ENCODE results near the gene RWDD3.
A peak's percentile ranks its signal among the peaks of the same experiment; 100 is the strongest.

RWDD3 gene

DNA sequence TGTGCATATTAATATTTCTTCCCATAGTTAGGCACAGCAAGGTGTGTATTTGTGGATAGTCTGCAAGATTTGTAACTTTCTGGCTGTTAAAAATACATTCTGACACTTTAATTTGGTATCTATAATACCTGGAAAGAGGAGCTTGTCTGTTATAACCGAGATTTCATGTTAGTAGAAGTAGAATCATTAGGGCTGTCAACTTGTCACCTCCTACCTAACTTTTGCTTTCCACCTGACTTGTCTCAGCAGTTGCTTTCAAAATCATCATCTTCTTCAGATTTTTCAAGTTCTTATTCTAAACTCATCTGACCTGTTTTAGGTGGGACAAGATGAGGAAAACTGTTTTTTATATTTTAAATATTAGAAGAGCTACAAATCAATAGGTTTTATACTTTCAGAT lies 11.0 kb downstream of the RWDD3 start:
- no peaks in the 10 kb centered on the region for H3K4me1 ChIP-seq (ENCODE audit: control insufficient read depth, insufficient read depth, low read length)
- peaks cover 2% of the 10 kb centered on the region; the same call in 1 of the 2 replicates for H3K9me3 ChIP-seq (ENCODE audit: control insufficient read depth, insufficient read depth, low read depth, low read length)
- ChIA-PET CTCF (interaction anchor here (0.6 to 1.5 kb wide), 4 partner anchors 11 to 128 kb away, joined by 3 to 5 read pairs (median 4); partner anchors contain the start of genes RWDD3 and TLCD4), POLR2A (interaction anchor here (1.5 kb wide), 1 partner anchor 11 kb away, joined by 4 read pairs; the partner anchor contains the start of gene RWDD3)
- H3K4me3 ChIP-seq (ENCODE audit: low read depth, low read length) = no peak overlapping the region
- no peak for TF ChIP-seq ZNF677 (tag by site-specific recombination; IDR thresholded peaks at IDR 0.05)
- no peak for TF ChIP-seq ZNF560 (tag by site-specific recombination; IDR thresholded peaks at IDR 0.05; ENCODE audit: borderline replicate concordance)
- no peak for TF ChIP-seq ZNF658 (tag by site-specific recombination; IDR thresholded peaks at IDR 0.05)
- TF ChIP-seq ZNF121 (tag by site-specific recombination; IDR thresholded peaks at IDR 0.05) = no peak
- no peak for TF ChIP-seq ZNF571 (tag by site-specific recombination; IDR thresholded peaks at IDR 0.05)
- no peak for TF ChIP-seq ZNF48 (tag by site-specific recombination; IDR thresholded peaks at IDR 0.05)
- TF ChIP-seq YY2 (tag by site-specific recombination; IDR thresholded peaks at IDR 0.05) = no peak
- no peak for TF ChIP-seq ZSCAN16 (tag by site-specific recombination; IDR thresholded peaks at IDR 0.05)
- TF ChIP-seq ZNF792 (tag by site-specific recombination; IDR thresholded peaks at IDR 0.05) = no peak
- peaks cover 26 to 51% of the 10 kb centered on the region in 2 experiments for H3K36me3 ChIP-seq (ENCODE audit: control insufficient read depth in 2 of 2, insufficient read depth in 1 of 2, low read length in 2 of 2)
- H3K27ac ChIP-seq (ENCODE audit: extremely low read depth, low read depth, low read length) = no peak overlapping the region

DNA sequence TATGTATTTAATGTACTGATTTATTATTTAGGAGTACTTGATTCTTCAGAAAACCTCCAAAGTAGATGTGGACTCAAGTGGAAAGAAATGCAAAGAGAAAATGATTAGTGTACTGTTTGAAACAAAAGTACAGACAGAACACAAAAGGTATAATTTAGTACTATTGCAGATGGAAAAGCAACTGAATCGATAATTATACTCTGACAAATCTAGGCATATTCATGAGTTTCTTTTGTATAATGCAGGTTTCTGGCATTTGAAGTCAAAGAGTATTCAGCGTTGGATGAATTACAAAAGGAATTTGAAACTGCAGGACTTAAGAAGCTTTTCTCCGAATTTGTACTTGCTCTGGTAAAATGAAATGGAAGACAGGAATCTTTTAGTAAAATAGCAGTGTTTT lies 12.5 kb downstream of the RWDD3 start:
- H3K36me3 ChIP-seq (ENCODE audit: control insufficient read depth in 2 of 2, insufficient read depth in 1 of 2, low read length in 2 of 2) = peaks cover 15 to 37% of the 10 kb centered on the region in 2 experiments; a peak in 2 of 3 replicates
- H3K4me1 ChIP-seq (ENCODE audit: control insufficient read depth, insufficient read depth, low read length) = no peaks in the 10 kb centered on the region
- H3K9me3 ChIP-seq (ENCODE audit: control insufficient read depth, insufficient read depth, low read depth, low read length) = peaks cover 2% of the 10 kb centered on the region; the same call in 1 of the 2 replicates
- H3K27ac ChIP-seq (ENCODE audit: extremely low read depth, low read depth, low read length) = no peak overlapping the region
- ChIA-PET POLR2A (no interaction called here), CTCF (interaction anchor here (1.3 kb wide), 1 partner anchor 129 kb away, joined by 4 read pairs; the partner anchor contains the start of gene TLCD4)
- H3K4me3 ChIP-seq (ENCODE audit: low read depth, low read length) = no peak overlapping the region
- TF ChIP-seq ZNF350 (tag by site-specific recombination; IDR thresholded peaks at IDR 0.05) = no peak
- no peak for TF ChIP-seq OSR2 (tag by site-specific recombination; IDR thresholded peaks at IDR 0.05)
- no peak for TF ChIP-seq ZNF132 (tag by site-specific recombination; IDR thresholded peaks at IDR 0.05; ENCODE audit: borderline replicate concordance)
- TF ChIP-seq ZNF354C (tag by site-specific recombination; IDR thresholded peaks at IDR 0.05; ENCODE audit: borderline replicate concordance, low read depth) = no peak

GRCh38 chr1:95247607-95248006 lies 13.6 kb downstream of the RWDD3 start:
- no peak overlapping the region for H3K4me3 ChIP-seq (ENCODE audit: low read depth, low read length)
- no peaks in the 10 kb centered on the region for H3K4me1 ChIP-seq (ENCODE audit: control insufficient read depth, insufficient read depth, low read length)
- TF ChIP-seq SP7 (tag by site-specific recombination; IDR thresholded peaks at IDR 0.05) = 0 out of 2 replicates have a peak, but pooled peaks have one; percentile 34
- TF ChIP-seq ZNF645 (tag by site-specific recombination; IDR thresholded peaks at IDR 0.05) = no peak
- H3K9me3 ChIP-seq (ENCODE audit: control insufficient read depth, insufficient read depth, low read depth, low read length) = no peaks in the 10 kb centered on the region
- no peak overlapping the region for H3K27ac ChIP-seq (ENCODE audit: extremely low read depth, low read depth, low read length)
- CTCF ChIA-PET = interaction anchor here (2.0 kb wide), 1 partner anchor 14 kb away, joined by 9 read pairs; the partner anchor contains the start of gene RWDD3
- peaks cover 15 to 33% of the 10 kb centered on the region in 2 experiments; a peak in 2 of 3 replicates for H3K36me3 ChIP-seq (ENCODE audit: control insufficient read depth in 2 of 2, insufficient read depth in 1 of 2, low read length in 2 of 2)
- POLR2A ChIA-PET = no interaction called here

DNA sequence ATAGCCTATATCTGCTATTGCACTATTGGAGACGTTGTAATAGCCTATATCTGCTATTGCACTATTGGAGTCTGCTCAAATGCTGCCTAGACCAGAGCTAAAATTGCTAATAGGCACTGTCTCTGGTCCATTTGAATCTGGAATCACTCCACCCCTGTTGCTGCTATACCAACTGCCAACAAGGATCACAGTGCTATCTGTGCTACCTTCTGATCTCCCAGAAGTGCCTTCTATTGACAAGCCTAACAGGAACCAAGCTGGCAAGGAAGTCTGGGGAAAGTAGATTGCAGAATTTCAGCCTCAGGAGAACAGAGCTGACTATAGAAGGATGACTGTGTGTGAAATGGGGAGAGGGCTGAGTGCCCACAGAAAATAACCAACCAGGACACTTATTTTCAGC lies 15.9 kb downstream of the RWDD3 start:
- POLR2A ChIA-PET = interaction anchor here (0.7 kb wide), 1 partner anchor 9 kb away, joined by 3 read pairs; no protein-coding TSS in a partner anchor
- no peak overlapping the region for H3K27ac ChIP-seq (ENCODE audit: extremely low read depth, low read depth, low read length)
- H3K36me3 ChIP-seq (ENCODE audit: control insufficient read depth in 2 of 2, insufficient read depth in 1 of 2, low read length in 2 of 2) = peaks cover 12 to 18% of the 10 kb centered on the region in 2 experiments; a peak in 2 of 3 replicates
- CTCF ChIA-PET = interaction anchor here (0.6 kb wide), 1 partner anchor 200 kb away, joined by 3 read pairs; no protein-coding TSS in a partner anchor
- no peaks in the 10 kb centered on the region for H3K4me1 ChIP-seq (ENCODE audit: control insufficient read depth, insufficient read depth, low read length)
- TF ChIP-seq ZBTB17 (tag by site-specific recombination; IDR thresholded peaks at IDR 0.05) (peak; percentile 56), ZNF473 (tag by site-specific recombination; IDR thresholded peaks at IDR 0.05) (no peak), OVOL3 (tag by site-specific recombination; IDR thresholded peaks at IDR 0.05) (no peak)
- no peaks in the 10 kb centered on the region for H3K9me3 ChIP-seq (ENCODE audit: control insufficient read depth, insufficient read depth, low read depth, low read length)
- H3K4me3 ChIP-seq (ENCODE audit: low read depth, low read length) = no peak overlapping the region
